LNCAP (cell line): ENCODE data around the gene UROC1.

Source experiments
- TF ChIP-seq, protein P1 (sequence below): fragments of 450-650 bp; IDR thresholded peaks from 2 replicates; pipeline ENCODE4 v1.5.1; 2017; ENCODE audit warnings: mild to moderate bottlenecking

The UROC1 gene

GRCh38 chr3:126543457-126544061 is 26.0 kb upstream of the UROC1 start:
- TF ChIP-seq, protein P1, sequence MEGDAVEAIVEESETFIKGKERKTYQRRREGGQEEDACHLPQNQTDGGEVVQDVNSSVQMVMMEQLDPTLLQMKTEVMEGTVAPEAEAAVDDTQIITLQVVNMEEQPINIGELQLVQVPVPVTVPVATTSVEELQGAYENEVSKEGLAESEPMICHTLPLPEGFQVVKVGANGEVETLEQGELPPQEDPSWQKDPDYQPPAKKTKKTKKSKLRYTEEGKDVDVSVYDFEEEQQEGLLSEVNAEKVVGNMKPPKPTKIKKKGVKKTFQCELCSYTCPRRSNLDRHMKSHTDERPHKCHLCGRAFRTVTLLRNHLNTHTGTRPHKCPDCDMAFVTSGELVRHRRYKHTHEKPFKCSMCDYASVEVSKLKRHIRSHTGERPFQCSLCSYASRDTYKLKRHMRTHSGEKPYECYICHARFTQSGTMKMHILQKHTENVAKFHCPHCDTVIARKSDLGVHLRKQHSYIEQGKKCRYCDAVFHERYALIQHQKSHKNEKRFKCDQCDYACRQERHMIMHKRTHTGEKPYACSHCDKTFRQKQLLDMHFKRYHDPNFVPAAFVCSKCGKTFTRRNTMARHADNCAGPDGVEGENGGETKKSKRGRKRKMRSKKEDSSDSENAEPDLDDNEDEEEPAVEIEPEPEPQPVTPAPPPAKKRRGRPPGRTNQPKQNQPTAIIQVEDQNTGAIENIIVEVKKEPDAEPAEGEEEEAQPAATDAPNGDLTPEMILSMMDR, result no peak

DNA sequence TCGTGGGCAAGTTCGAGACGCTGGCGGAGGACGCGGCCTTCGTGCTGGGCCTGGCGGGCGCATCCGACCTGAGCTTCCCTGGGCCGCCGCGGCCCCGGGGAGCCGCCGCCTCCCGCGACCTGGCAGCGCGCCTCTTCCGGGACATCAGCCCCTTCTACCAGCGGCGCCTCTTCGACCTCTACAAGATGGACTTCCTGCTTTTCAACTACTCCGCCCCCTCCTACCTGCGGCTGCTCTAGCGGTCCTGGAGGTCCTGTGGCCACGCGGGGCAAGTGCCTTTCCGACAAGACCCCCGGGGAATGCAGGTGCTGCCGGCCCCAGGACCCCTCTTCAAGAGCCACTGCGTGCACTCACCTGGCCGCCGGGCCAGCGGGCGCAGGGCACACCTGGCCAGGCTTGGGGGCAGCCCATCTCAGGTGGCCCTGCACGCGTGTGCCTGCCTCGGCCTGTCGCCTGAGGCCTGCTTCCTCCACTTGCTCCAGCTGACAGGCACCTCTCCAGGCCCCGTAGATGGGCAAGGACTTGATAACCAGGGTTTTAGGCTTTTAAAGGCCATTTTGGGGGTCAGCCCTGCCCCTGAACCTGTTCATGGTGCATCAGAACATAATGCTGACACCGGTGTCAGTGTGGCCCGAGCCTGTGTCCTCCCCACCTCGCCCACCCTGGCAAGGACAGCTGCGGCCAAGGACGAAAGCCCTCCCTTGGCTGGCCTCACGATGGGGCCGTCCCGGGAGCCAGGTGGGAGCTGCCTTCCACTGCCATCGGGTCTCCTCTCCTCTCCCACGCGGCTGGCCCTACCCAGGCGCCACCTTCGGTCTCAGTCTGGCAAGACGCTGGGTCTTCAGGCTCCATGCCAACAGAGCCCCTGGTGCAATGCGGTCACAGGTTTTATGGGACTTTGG is 25.0 kb upstream of the UROC1 start:
- TF ChIP-seq, protein P1, result no peak

DNA sequence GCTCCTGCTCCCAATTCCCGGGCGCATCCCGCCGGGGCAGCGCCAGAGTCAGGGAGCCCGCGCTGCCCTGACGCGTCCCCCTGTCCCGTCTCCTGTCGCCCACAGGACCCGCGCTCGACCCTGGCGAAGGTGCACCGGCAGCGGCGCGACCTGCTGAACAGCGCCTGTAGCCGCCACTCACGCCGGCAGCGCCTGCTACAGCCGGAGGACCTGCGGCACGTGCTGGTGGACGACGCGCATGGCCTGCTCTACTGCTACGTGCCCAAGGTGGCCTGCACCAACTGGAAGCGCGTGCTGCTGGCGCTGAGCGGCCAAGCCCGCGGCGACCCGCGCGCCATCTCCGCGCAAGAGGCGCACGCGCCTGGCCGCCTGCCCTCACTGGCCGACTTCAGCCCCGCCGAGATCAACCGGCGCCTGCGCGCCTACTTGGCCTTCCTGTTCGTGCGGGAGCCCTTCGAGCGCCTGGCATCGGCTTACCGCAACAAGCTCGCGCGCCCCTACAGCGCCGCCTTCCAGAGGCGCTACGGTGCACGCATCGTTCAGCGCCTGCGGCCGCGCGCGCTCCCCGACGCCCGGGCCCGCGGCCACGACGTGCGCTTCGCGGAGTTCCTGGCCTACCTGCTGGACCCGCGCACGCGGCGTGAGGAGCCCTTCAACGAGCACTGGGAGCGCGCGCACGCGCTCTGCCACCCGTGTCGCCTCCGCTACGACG is 24.2 kb upstream of the UROC1 start:
- TF ChIP-seq, protein P1, result no peak

DNA sequence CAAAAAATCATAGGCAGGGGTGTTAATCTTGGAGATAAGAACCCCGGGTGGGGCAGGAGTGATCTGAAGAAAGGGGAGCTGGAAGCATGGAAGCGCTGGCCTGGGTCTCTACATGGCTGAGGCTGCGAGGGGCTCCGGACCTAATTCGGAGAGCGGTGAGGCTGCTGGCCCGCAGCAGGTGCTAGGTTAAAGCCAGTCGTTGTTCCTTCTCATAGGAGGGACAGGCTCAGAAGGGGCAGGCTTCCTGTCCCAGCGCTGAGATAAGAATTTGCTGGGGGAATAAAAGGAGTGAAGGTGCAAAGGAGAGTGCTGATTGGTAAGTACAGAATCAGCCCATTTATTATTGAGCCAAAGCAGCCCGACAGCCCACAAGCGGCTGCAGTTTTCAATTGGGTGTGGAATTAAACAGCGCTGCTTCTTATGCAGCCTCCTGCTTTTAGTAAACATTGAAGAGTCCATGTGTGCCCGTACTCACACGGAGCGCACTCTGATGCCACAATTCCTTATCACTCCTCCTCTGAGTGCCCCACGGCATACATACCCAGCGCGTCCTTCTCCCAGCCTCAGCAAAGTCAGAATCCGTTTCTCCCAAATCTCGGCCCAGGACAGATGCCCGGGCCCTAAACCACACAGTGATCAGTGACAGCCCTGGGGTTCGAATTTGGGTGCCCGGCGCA is 23.5 kb upstream of the UROC1 start:
- TF ChIP-seq, protein P1, result no peak

GRCh38 chr3:126540342-126540849 is 22.8 kb upstream of the UROC1 start:
- TF ChIP-seq, protein P1, result no peak

GRCh38 chr3:126539558-126540250 is 22.1 kb upstream of the UROC1 start:
- TF ChIP-seq, protein P1, result no peak
